Measurements from ENCODE around the gene GGA2.
A peak's percentile ranks its signal among the peaks of the same experiment; 100 is the strongest.
"Not testable (repeated sequence)": the region's sequence is repeated elsewhere in the genome, so short reads cannot be mapped to it uniquely, and the experiment has no call there.

Gene GGA2

GRCh38 chr16:23452221-23452571, 58.1 kb downstream of the GGA2 start:
- H3K27ac Mint-ChIP-seq, result peak overlapping the region; percentile 92
- peaks cover 34% of the 10 kb centered on the region for H3K4me1 Mint-ChIP-seq (ENCODE audit: low read depth)
- H3K36me3 Mint-ChIP-seq (ENCODE audit: low read depth), result peaks cover 11% of the 10 kb centered on the region
- no peaks in the 10 kb centered on the region for H3K27me3 Mint-ChIP-seq
- peak overlapping the region; percentile 88 for H3K4me3 Mint-ChIP-seq
- H3K9me3 Mint-ChIP-seq, result no peaks in the 10 kb centered on the region
- no peak for DNase-seq

- H3K9me3 Mint-ChIP-seq, result no peaks in the 10 kb centered on the region
- H3K4me3 Mint-ChIP-seq, result no peak overlapping the region
- peaks cover 40% of the 10 kb centered on the region for H3K36me3 Mint-ChIP-seq (ENCODE audit: low read depth)
- H3K27ac Mint-ChIP-seq, result no peak overlapping the region
- DNase-seq, result no peak
- H3K27me3 Mint-ChIP-seq, result no peaks in the 10 kb centered on the region
- peaks cover 36% of the 10 kb centered on the region for H3K4me1 Mint-ChIP-seq (ENCODE audit: low read depth)
Observed at GRCh38 chr16:23448392-23448791, 61.9 kb downstream of the GGA2 start.

GRCh38 chr16:23437542-23437941, 72.8 kb downstream of the GGA2 start:
- H3K4me1 Mint-ChIP-seq (ENCODE audit: low read depth); H3K9me3 Mint-ChIP-seq; H3K4me3 Mint-ChIP-seq; H3K27me3 Mint-ChIP-seq; H3K27ac Mint-ChIP-seq; DNase-seq: not testable (repeated sequence)
- peaks cover 79% of the 10 kb centered on the region for H3K36me3 Mint-ChIP-seq (ENCODE audit: low read depth)

DNA sequence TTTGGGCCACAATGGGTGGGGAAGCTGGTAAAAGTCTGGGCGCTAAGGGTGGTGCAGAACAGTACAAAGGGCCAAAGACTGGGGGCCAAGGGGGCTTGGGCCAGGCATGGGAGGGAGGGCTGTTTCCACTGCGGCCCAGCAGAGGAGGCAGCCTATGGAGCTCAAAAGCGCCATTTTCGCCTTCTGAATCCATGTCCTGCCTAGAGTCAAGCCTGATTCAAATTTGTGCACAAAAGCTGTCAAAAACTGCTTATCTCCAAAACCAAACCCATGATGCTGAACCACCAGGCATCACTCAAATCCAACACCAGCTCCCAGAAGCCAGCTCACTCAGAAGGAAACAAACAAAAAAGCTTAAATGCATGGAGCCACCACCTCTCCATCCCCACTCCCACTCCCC, 73.3 kb downstream of the GGA2 start:
- Mint-ChIP-seq H3K4me1 (ENCODE audit: low read depth) (no peaks in the 10 kb centered on the region), H3K27me3 (no peaks in the 10 kb centered on the region), H3K9me3 (no peaks in the 10 kb centered on the region), H3K4me3 (no peak overlapping the region), H3K36me3 (ENCODE audit: low read depth) (peaks cover 77% of the 10 kb centered on the region), H3K27ac (no peak overlapping the region)
- no peak for DNase-seq

- Mint-ChIP-seq H3K27ac (no peak overlapping the region), H3K36me3 (ENCODE audit: low read depth) (peaks cover 71% of the 10 kb centered on the region), H3K4me3 (no peak overlapping the region), H3K4me1 (ENCODE audit: low read depth) (no peaks in the 10 kb centered on the region), H3K27me3 (no peaks in the 10 kb centered on the region), H3K9me3 (no peaks in the 10 kb centered on the region)
- peak; percentile 72 for DNase-seq
Observed at GRCh38 chr16:23435500-23435899, 74.8 kb downstream of the GGA2 start.

- peak; percentile 43 for DNase-seq
- Mint-ChIP-seq H3K9me3 (no peaks in the 10 kb centered on the region), H3K27me3 (no peaks in the 10 kb centered on the region), H3K36me3 (ENCODE audit: low read depth) (peaks cover 70% of the 10 kb centered on the region), H3K4me3 (no peak overlapping the region), H3K27ac (no peak overlapping the region), H3K4me1 (ENCODE audit: low read depth) (no peaks in the 10 kb centered on the region)
Observed at GRCh38 chr16:23434380-23434779, 75.9 kb downstream of the GGA2 start.

DNA sequence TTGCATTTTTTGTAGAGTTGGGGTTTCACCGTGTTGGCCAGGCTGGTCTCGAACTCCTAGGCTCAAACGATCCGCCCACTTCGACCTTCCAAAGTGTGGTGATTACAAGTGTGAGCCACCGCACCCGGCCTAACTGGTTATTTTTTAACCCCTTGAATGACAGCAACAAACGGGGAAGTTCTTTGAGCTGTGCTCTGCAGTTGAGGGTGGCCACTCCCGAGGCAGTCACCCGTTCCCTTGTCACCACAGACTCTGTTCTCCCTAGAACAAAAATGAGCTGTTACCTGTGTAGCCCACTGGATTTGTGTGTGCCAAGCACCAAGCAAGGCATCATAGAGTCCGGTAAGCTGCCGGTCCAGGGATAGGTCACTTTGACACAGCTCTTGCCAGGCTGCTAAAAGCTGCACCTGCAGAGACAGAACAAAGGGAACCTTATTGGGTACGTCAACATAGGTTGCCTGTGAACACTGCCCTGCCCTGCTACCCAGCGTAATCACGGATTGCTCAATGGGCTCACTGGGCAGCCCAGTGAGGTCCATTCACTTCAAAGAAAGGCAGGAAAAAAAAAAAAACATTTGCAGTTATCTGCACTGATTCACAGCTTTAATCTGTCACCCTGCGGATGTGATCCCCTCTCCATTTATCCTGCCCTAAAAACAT, 76.9 kb downstream of the GGA2 start:
- H3K4me3 Mint-ChIP-seq, result no peak overlapping the region
- peaks cover 70% of the 10 kb centered on the region for H3K36me3 Mint-ChIP-seq (ENCODE audit: low read depth)

GRCh38 chr16:23432176-23433128, 77.8 kb downstream of the GGA2 start:
- Mint-ChIP-seq H3K27me3 (no peaks in the 10 kb centered on the region), H3K27ac (no peak overlapping the region), H3K4me1 (ENCODE audit: low read depth) (no peaks in the 10 kb centered on the region), H3K9me3 (no peaks in the 10 kb centered on the region), H3K36me3 (ENCODE audit: low read depth) (peaks cover 70% of the 10 kb centered on the region), H3K4me3 (no peak overlapping the region)
- no peak for DNase-seq

More for the DNA sequence above, 76.9 kb downstream of the GGA2 start:
- no peak overlapping the region for H3K27ac Mint-ChIP-seq
- no peaks in the 10 kb centered on the region for H3K27me3 Mint-ChIP-seq
- H3K9me3 Mint-ChIP-seq, result no peaks in the 10 kb centered on the region
- no peak for DNase-seq
- no peaks in the 10 kb centered on the region for H3K4me1 Mint-ChIP-seq (ENCODE audit: low read depth)

DNA sequence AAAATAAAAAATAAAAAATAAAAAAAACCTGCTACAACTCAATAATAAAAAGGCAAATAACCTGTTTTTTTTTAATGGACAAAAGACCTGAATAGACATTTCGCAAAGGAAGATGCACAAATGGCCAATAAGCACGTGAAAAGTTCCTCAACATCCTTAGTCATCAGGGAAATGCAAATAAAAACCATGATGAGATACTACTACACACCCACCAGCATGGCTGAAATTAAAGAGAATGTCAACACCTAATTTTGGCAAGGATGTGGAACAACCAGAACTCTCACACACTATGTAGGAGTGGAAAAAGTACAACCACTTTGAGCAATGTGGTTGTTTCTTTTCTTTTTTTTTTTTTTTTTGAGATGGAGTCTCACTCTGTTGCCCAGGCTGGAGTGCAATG, 81.9 kb downstream of the GGA2 start:
- H3K9me3 Mint-ChIP-seq, result no peaks in the 10 kb centered on the region
- no peaks in the 10 kb centered on the region for H3K4me1 Mint-ChIP-seq (ENCODE audit: low read depth)
- H3K27me3 Mint-ChIP-seq, result no peaks in the 10 kb centered on the region
- DNase-seq, result no peak
- no peak overlapping the region for H3K4me3 Mint-ChIP-seq
- no peak overlapping the region for H3K27ac Mint-ChIP-seq
- H3K36me3 Mint-ChIP-seq (ENCODE audit: low read depth), result peaks cover 72% of the 10 kb centered on the region

- no peak overlapping the region for H3K27ac Mint-ChIP-seq
- no peaks in the 10 kb centered on the region for H3K4me1 Mint-ChIP-seq (ENCODE audit: low read depth)
- H3K27me3 Mint-ChIP-seq, result no peaks in the 10 kb centered on the region
- H3K9me3 Mint-ChIP-seq, result no peaks in the 10 kb centered on the region
- no peak for DNase-seq
- H3K4me3 Mint-ChIP-seq, result no peak overlapping the region
- peaks cover 61% of the 10 kb centered on the region for H3K36me3 Mint-ChIP-seq (ENCODE audit: low read depth)
Observed at GRCh38 chr16:23424292-23424958, 85.9 kb downstream of the GGA2 start.

DNA sequence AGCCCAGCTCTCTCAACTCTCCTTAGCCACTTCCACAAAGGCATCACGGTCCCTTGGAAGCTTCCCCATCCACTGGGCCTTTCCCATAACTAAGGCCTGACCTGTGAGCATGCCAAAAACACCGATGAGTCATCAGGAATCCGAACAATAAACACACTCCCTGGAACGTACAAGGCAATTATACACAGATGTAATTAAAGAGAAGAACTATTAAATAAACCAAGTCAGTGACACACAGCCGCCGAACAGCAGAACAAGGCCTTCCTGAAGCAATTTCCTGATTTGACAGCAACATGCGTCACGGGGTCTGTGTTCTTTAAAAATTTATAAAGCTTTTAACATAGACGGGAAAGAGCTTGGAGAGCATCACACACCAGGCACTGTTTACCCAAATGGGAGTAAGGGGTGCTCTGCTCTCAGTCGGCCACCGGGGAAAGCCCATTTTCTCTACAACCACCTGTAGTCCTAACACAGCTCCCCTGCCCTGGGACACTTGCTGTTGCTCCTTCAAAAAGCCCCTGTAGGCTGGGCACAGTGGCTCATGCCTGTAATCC, 86.7 kb downstream of the GGA2 start:
- Mint-ChIP-seq H3K9me3 (no peaks in the 10 kb centered on the region), H3K4me1 (ENCODE audit: low read depth) (no peaks in the 10 kb centered on the region), H3K4me3 (no peak overlapping the region), H3K27ac (no peak overlapping the region), H3K36me3 (ENCODE audit: low read depth) (peaks cover 58% of the 10 kb centered on the region), H3K27me3 (no peaks in the 10 kb centered on the region)
- DNase-seq, result no peak

DNA sequence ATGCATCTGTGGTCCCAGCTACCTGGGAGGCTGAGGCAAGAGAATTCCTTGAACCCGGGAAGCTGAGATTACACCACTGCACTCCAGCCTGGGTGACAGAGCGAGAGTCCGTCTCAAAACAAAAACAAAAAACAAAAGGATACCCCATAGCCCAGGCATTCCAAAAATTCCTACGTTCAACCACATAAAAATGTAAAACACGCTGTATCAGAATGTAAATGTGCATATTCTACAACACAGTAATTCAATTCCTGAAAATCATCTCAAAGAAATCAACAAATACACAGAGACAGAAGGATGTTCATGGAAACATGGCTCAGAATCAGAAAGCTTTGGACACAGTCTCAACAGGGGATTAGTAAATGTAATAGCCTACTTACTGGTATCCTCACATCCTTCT, 90.3 kb downstream of the GGA2 start:
- no peaks in the 10 kb centered on the region for H3K27me3 Mint-ChIP-seq
- H3K36me3 Mint-ChIP-seq (ENCODE audit: low read depth), result peaks cover 67% of the 10 kb centered on the region
- H3K4me1 Mint-ChIP-seq (ENCODE audit: low read depth), result no peaks in the 10 kb centered on the region
- no peak for DNase-seq
- no peaks in the 10 kb centered on the region for H3K9me3 Mint-ChIP-seq
- H3K27ac Mint-ChIP-seq, result no peak overlapping the region
- no peak overlapping the region for H3K4me3 Mint-ChIP-seq

DNA sequence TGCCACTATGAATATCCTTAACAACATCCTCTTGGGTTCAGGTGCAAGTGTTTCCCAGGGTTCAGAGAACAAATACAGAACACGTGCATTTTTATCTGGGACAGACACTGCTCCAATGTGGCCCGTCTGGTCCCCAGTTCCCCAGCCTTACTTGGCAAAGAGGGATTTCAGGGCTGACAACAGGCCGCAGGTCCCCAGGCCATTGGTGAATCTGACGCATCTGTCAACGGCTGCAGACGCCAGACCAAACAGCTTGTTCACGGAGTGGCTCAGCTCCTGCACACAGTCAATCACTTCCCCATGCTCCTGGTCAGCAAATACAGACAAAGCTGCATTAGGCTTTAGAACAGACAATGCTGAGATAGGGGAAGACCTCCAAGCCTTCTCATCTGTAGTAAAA, 93.5 kb downstream of the GGA2 start:
- Mint-ChIP-seq H3K4me3 (no peak overlapping the region), H3K27ac (no peak overlapping the region), H3K36me3 (ENCODE audit: low read depth) (peaks cover 77% of the 10 kb centered on the region), H3K9me3 (no peaks in the 10 kb centered on the region), H3K27me3 (no peaks in the 10 kb centered on the region), H3K4me1 (ENCODE audit: low read depth) (no peaks in the 10 kb centered on the region)
- DNase-seq, result no peak

DNA sequence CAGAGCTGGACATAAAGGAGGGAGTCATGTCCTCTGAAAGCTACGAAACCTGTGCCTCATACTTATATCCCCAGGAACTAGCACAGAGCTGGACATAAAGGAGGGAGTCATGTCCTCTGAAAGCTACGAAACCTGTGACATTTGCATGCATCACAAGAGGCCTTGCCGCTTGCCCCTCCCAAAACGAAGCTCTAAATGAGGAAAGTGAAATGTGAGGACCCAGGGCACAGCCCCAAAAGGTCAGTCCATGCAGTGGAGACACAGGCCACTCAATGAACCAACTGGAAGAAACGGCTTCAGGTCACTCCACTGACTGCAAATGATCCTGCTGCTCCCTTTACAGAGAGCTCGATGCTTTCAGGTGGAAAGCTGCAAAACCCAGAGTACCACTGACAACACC, 95.6 kb downstream of the GGA2 start:
- no peak for DNase-seq
- H3K4me1 Mint-ChIP-seq (ENCODE audit: low read depth), result no peaks in the 10 kb centered on the region
- no peaks in the 10 kb centered on the region for H3K9me3 Mint-ChIP-seq
- peaks cover 85% of the 10 kb centered on the region for H3K36me3 Mint-ChIP-seq (ENCODE audit: low read depth)
- H3K27ac Mint-ChIP-seq, result no peak overlapping the region
- no peak overlapping the region for H3K4me3 Mint-ChIP-seq
- no peaks in the 10 kb centered on the region for H3K27me3 Mint-ChIP-seq
